GM23248 (cell line): Measurements from ENCODE around the gene ADAM33. TPM values are rescaled to one million over a fixed set of nuclear protein-coding genes. Genes with fewer than 3 reads are reported as not detected.
A peak's percentile ranks its signal among the peaks of the same experiment; 100 is the strongest.

ENCODE experiments used
- DNase-seq: peaks from one replicate; pipeline ENCODE4 v3.0.0-alpha.2; 2015
- H2AFZ ChIP-seq: fragments of 200-600 bp; sonication (generic); 2 replicates; pipeline ENCODE4 v1.6.1; 2016; ENCODE audit warnings: antibody characterized with exemption
- H3F3A ChIP-seq: fragments of 200-600 bp; sonication (generic); 2 replicates; pipeline ENCODE4 v1.6.1; 2016; ENCODE audit warnings: mild to moderate bottlenecking, antibody characterized with exemption, mixed run types; ENCODE audit not compliant: insufficient read depth
- H3K27ac ChIP-seq: fragments of 200-600 bp; sonication (generic); 2 replicates; pipeline ENCODE4 v1.5.1; 2016; ENCODE audit warnings: mild to moderate bottlenecking
- H3K27me3 ChIP-seq: fragments of 200-600 bp; sonication (generic); replicated peaks from 2 replicates; pipeline ENCODE4 v1.6.1; 2016; ENCODE audit warnings: mild to moderate bottlenecking; ENCODE audit not compliant: insufficient read depth
- H3K36me3 ChIP-seq: fragments of 200-600 bp; sonication (generic); 2 replicates; pipeline ENCODE4 v1.6.1; 2016; ENCODE audit warnings: low read depth, mild to moderate bottlenecking
- H3K4me1 ChIP-seq: fragments of 200-600 bp; sonication (generic); 2 replicates; pipeline ENCODE4 v1.6.1; 2016; ENCODE audit warnings: mild to moderate bottlenecking; ENCODE audit not compliant: insufficient read depth
- H3K4me2 ChIP-seq: fragments of 200-600 bp; sonication (generic); one replicate; pipeline ENCODE4 v1.6.1; 2016; ENCODE audit warnings: mild to moderate bottlenecking; ENCODE audit not compliant: unreplicated experiment
- H3K4me3 ChIP-seq: fragments of 200-600 bp; sonication (generic); 2 replicates; pipeline ENCODE4 v1.5.1; 2016; ENCODE audit warnings: mild to moderate bottlenecking
- H3K79me2 ChIP-seq: fragments of 200-600 bp; sonication (generic); 2 replicates; pipeline ENCODE4 v1.6.1; 2016; ENCODE audit warnings: mild to moderate bottlenecking; ENCODE audit not compliant: insufficient read depth
- H3K9ac ChIP-seq: fragments of 200-600 bp; sonication (generic); 2 replicates; pipeline ENCODE4 v1.6.1; 2016; ENCODE audit warnings: mild to moderate bottlenecking
- H3K9me2 ChIP-seq: fragments of 200-600 bp; sonication (generic); 2 replicates; pipeline ENCODE4 v1.6.1; 2016; ENCODE audit warnings: mixed run types, mild to moderate bottlenecking, moderate library complexity; ENCODE audit not compliant: insufficient read depth
- H3K9me3 ChIP-seq: fragments of 200-600 bp; sonication (generic); one replicate; pipeline ENCODE4 v1.6.1; 2017; ENCODE audit warnings: low read depth
- H4K20me1 ChIP-seq: fragments of 200-600 bp; sonication (generic); 2 replicates; pipeline ENCODE4 v1.6.0; 2016; ENCODE audit not compliant: insufficient read depth
- EZH2 ChIP-seq: fragments of 200-600 bp; sonication (generic); IDR thresholded peaks from 2 replicates; pipeline ENCODE4 v1.6.1; 2018; ENCODE audit warnings: antibody characterized with exemption, mild to moderate bottlenecking; ENCODE audit not compliant: insufficient read depth, poor library complexity, severe bottlenecking
- EZH2phosphoT487 ChIP-seq: fragments of 200-600 bp; sonication (generic); IDR thresholded peaks from 2 replicates; pipeline ENCODE4 v1.6.1; 2018; ENCODE audit warnings: antibody characterized with exemption, moderate library complexity, mild to moderate bottlenecking, low read depth; ENCODE audit not compliant: insufficient read depth
- WGBS, 2 experiments: methylation state at CpG; one replicate each; pipeline ENCODE4 v1.1.6; 2015 to 2017; ENCODE audit warnings: low lambda C conversion rate in 2 of 2, low coverage in 1 of 2; ENCODE audit errors: missing lambda C conversion rate in 2 of 2; 5-methylcytosine and 5-hydroxymethylcytosine counted together
- in situ Hi-C: fragments of 300-500 bp; cut with MboI; formaldehyde crosslinking; loops from 2 replicates; pipeline ENCODE4 v1.15.0; 2020
- polyA plus RNA-seq: library from polyadenylated mRNA; unstranded; fragments of >200 nt; fragmentation: Nextera tagmentation; extraction: Ambion mirVana; gene quantifications from 2 replicates; pipeline ENCODE4 v1.2.1, GENCODE V29; 2016
- total RNA-seq: library from RNA; depleted of rRNA; stranded (reverse); fragments of >200 nt; shearing (Covaris generic); gene quantifications from 2 replicates; pipeline ENCODE4 v1.2.3, GENCODE V29; 2014

The ADAM33 gene
- total and polyA plus RNA-seq, 2 experiments from 2014 or later, result 22.6 to 53.1 TPM

GRCh38 chr20:3697588-3698305, 15.9 kb upstream of the ADAM33 start:
- Histone ChIP-seq H2AFZ (no peak overlapping the region), H3K4me3 (no peak overlapping the region), H3K9ac (no peak overlapping the region), H3K4me2 (no peak overlapping the region), H3K79me2 (no peaks in the 10 kb centered on the region), H3K36me3 (no peaks in the 10 kb centered on the region), H4K20me1 (no peaks in the 10 kb centered on the region), H3K9me2 (no peaks in the 10 kb centered on the region), H3K27ac (no peak overlapping the region), H3F3A (no peaks in the 10 kb centered on the region), H3K27me3 (no peaks in the 10 kb centered on the region), H3K9me3 (no peaks in the 10 kb centered on the region), H3K4me1 (no peaks in the 10 kb centered on the region)
- TF ChIP-seq EZH2 (no peak), EZH2phosphoT487 (no peak)
- DNase-seq, result no peak
- in situ Hi-C loops, result no loop called here
- 74 to 79% methylated on average over 17 to 18 of the region's 18 CpGs for WGBS, 2 experiments

GRCh38 chr20:3696745-3697587, 15.2 kb upstream of the ADAM33 start:
- no peak for DNase-seq
- no peaks in the 10 kb centered on the region for H3K9me3 ChIP-seq
- no peak overlapping the region for H3K27ac ChIP-seq
- no peaks in the 10 kb centered on the region for H4K20me1 ChIP-seq
- H3K9ac ChIP-seq, result no peak overlapping the region
- H3K4me1 ChIP-seq, result no peaks in the 10 kb centered on the region
- no peaks in the 10 kb centered on the region for H3K27me3 ChIP-seq
- H3K79me2 ChIP-seq, result no peaks in the 10 kb centered on the region
- in situ Hi-C loops, result no loop called here
- no peak overlapping the region for H3K4me2 ChIP-seq
- no peaks in the 10 kb centered on the region for H3K9me2 ChIP-seq
- H3K4me3 ChIP-seq, result no peak overlapping the region
- H2AFZ ChIP-seq, result no peak overlapping the region
- TF ChIP-seq EZH2, result no peak
- TF ChIP-seq EZH2phosphoT487, result no peak
- 65 to 66% methylated on average over 14 to 15 of the region's 15 CpGs for WGBS, 2 experiments
- H3F3A ChIP-seq, result no peaks in the 10 kb centered on the region
- H3K36me3 ChIP-seq, result no peaks in the 10 kb centered on the region

DNA sequence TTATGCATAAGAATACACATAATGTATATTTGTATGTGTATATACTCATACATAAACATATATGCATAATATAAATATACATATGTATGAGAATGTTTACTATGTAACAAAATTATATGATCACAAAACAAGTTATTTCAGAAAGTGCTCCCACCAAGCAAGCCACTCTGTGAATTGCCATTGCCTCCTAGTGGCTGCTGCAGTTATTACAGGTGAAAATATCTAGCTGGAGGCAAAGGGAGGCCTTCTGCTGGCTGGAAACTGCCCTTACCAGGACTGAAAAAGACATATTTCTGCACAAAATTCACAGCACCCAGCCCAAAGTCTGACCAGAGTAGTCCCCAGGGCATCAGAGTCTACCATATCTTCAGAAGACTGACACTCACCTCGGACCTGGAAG, 14.4 kb upstream of the ADAM33 start:
- Histone ChIP-seq H3K9me3 (no peaks in the 10 kb centered on the region), H3K4me1 (no peaks in the 10 kb centered on the region), H3K4me3 (no peak overlapping the region), H2AFZ (no peak overlapping the region), H4K20me1 (no peaks in the 10 kb centered on the region), H3K9ac (no peak overlapping the region), H3K27me3 (no peaks in the 10 kb centered on the region), H3K36me3 (no peaks in the 10 kb centered on the region), H3K4me2 (no peak overlapping the region), H3F3A (no peaks in the 10 kb centered on the region), H3K79me2 (no peaks in the 10 kb centered on the region), H3K27ac (no peak overlapping the region), H3K9me2 (no peaks in the 10 kb centered on the region)
- TF ChIP-seq EZH2, result no peak
- no peak for TF ChIP-seq EZH2phosphoT487
- in situ Hi-C loops, result no loop called here
- DNase-seq, result peak; percentile 9
- WGBS, 2 experiments, result 63 to 88% methylated on average over 1 of the region's 1 CpG

GRCh38 chr20:3694864-3695263, 13.1 kb upstream of the ADAM33 start:
- Histone ChIP-seq H3K27ac (no peak overlapping the region), H3K79me2 (no peaks in the 10 kb centered on the region), H2AFZ (no peak overlapping the region), H3K9me3 (no peaks in the 10 kb centered on the region), H3K9me2 (no peaks in the 10 kb centered on the region), H3F3A (no peaks in the 10 kb centered on the region), H4K20me1 (no peaks in the 10 kb centered on the region), H3K4me3 (no peak overlapping the region), H3K4me1 (no peaks in the 10 kb centered on the region), H3K9ac (no peak overlapping the region), H3K27me3 (no peaks in the 10 kb centered on the region), H3K4me2 (no peak overlapping the region), H3K36me3 (no peaks in the 10 kb centered on the region)
- TF ChIP-seq EZH2phosphoT487, result no peak
- TF ChIP-seq EZH2, result no peak
- in situ Hi-C loops, result no loop called here
- WGBS, 2 experiments, result 87% methylated on average over 5 of the region's 5 CpGs
- no peak for DNase-seq
